Calu3 (cell line): ENCODE data around the gene XPR1. TPM values are rescaled to one million over a fixed set of nuclear protein-coding genes. Genes with fewer than 3 reads are reported as not detected.
"Not testable (repeated sequence)": the region's sequence is repeated elsewhere in the genome, so short reads cannot be mapped to it uniquely, and the experiment has no call there.

ENCODE experiments used
- BruUV-seq: library from RNA; stranded (reverse); fragments of 400-500 nt; replicated peaks from 2 replicates; lab custom pipeline; 2021; lab: Mats Ljungman, UMichigan
- CTCF ChIA-PET: fragments of 300-600 bp; sonication (Branson Sonifier 250); formaldehyde crosslinking; loops from one replicate; lab custom pipeline; 2022; ENCODE audit warnings: antibody characterized with exemption; lab: Charles Lee
- DNase-seq: peaks from one replicate; pipeline ENCODE4 v3.0.0; 2022
- H3K27ac Mint-ChIP-seq: one replicate; pipeline ENCODE4 v1.8.0; 2022; ENCODE audit warnings: mixed read lengths; ENCODE audit not compliant: unreplicated experiment
- H3K27me3 Mint-ChIP-seq: one replicate; pipeline ENCODE4 v1.8.0; 2022; ENCODE audit warnings: mixed read lengths; ENCODE audit not compliant: unreplicated experiment
- H3K36me3 Mint-ChIP-seq: one replicate; pipeline ENCODE4 v1.8.0; 2022; ENCODE audit warnings: mild to moderate bottlenecking, moderate library complexity, mixed read lengths; ENCODE audit not compliant: insufficient read depth, unreplicated experiment
- H3K4me1 Mint-ChIP-seq: one replicate; pipeline ENCODE4 v1.8.0; 2022; ENCODE audit warnings: mild to moderate bottlenecking, low read depth, mixed read lengths; ENCODE audit not compliant: unreplicated experiment
- H3K4me3 Mint-ChIP-seq: one replicate; pipeline ENCODE4 v1.8.0; 2022; ENCODE audit warnings: mild to moderate bottlenecking, low read depth, moderate library complexity, mixed read lengths; ENCODE audit not compliant: unreplicated experiment
- H3K9me3 Mint-ChIP-seq: one replicate; pipeline ENCODE4 v1.8.0; 2022; ENCODE audit warnings: low read depth, mixed read lengths; ENCODE audit not compliant: unreplicated experiment
- intact Hi-C: fragments of 100-400 bp; cut with micrococcal nuclease; formaldehyde crosslinking; loops from one replicate; pipeline ENCODE4 v1.10.0; 2022; ENCODE audit not compliant: unreplicated experiment
- total RNA-seq: library from RNA; stranded (reverse); gene quantifications from 2 replicates; pipeline ENCODE4 v1.2.3, GENCODE V29; 2022
- TF ChIP-seq, protein P1 (sequence below): fragments of 200-600 bp; IDR thresholded peaks from one replicate; pipeline ENCODE4 v1.8.0; 2022; ENCODE audit warnings: antibody characterized with exemption; ENCODE audit not compliant: unreplicated experiment

XPR1 gene
- total RNA-seq, 1 experiment from 2014 or later = 44.5 TPM

DNA sequence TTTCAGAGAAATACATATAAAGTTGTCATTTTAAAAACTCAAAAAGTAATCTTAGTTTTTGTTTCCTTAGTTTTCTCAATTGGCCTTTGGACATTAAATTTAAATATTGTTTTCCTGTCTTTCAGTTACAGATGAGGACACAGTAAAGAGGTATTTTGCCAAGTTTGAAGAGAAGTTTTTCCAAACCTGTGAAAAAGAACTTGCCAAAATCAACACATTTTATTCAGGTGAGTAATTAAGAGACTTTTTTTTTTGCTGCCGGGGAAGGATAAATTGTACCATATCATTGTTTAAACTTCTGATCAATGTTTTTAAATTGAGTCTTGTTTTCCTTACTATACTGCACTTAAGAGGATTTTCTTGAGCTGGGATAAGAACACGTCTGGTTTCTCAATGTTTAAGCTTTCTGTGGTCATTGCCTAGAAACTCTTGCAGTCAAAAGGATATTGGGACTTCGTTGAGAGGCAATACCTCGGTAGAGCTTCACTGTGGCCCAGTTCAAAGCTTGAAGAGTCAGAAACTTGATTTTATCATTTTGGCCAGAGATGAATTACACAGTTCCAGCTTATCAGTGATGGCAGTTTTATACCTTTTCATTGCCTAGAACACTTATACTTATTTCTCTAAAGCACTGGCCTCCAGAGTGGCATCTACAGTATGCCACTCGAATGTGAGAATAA lies 155.9 kb downstream of the XPR1 start:
- no peaks in the 10 kb centered on the region for H3K4me1 Mint-ChIP-seq
- no peak overlapping the region for H3K27ac Mint-ChIP-seq
- no peaks in the 10 kb centered on the region for H3K36me3 Mint-ChIP-seq
- CTCF ChIA-PET = no interaction called here
- no peaks in the 10 kb centered on the region for H3K9me3 Mint-ChIP-seq
- TF ChIP-seq, protein P1, sequence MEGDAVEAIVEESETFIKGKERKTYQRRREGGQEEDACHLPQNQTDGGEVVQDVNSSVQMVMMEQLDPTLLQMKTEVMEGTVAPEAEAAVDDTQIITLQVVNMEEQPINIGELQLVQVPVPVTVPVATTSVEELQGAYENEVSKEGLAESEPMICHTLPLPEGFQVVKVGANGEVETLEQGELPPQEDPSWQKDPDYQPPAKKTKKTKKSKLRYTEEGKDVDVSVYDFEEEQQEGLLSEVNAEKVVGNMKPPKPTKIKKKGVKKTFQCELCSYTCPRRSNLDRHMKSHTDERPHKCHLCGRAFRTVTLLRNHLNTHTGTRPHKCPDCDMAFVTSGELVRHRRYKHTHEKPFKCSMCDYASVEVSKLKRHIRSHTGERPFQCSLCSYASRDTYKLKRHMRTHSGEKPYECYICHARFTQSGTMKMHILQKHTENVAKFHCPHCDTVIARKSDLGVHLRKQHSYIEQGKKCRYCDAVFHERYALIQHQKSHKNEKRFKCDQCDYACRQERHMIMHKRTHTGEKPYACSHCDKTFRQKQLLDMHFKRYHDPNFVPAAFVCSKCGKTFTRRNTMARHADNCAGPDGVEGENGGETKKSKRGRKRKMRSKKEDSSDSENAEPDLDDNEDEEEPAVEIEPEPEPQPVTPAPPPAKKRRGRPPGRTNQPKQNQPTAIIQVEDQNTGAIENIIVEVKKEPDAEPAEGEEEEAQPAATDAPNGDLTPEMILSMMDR = no peak
- no TSS peak for BruUV-seq
- no peaks in the 10 kb centered on the region for H3K27me3 Mint-ChIP-seq
- no peak overlapping the region for H3K4me3 Mint-ChIP-seq
- no peak for DNase-seq
- intact Hi-C loops = no loop called here

- Mint-ChIP-seq H3K36me3 (no peaks in the 10 kb centered on the region), H3K9me3 (no peaks in the 10 kb centered on the region), H3K27ac (no peak overlapping the region), H3K4me1 (no peaks in the 10 kb centered on the region), H3K4me3 (no peak overlapping the region), H3K27me3 (no peaks in the 10 kb centered on the region)
- DNase-seq = no peak
- intact Hi-C loops = no loop called here
- TF ChIP-seq, protein P1 = no peak
- CTCF ChIA-PET = no interaction called here
- no TSS peak for BruUV-seq
Observed at GRCh38 chr1:180789460-180789859, 157.6 kb downstream of the XPR1 start.

DNA sequence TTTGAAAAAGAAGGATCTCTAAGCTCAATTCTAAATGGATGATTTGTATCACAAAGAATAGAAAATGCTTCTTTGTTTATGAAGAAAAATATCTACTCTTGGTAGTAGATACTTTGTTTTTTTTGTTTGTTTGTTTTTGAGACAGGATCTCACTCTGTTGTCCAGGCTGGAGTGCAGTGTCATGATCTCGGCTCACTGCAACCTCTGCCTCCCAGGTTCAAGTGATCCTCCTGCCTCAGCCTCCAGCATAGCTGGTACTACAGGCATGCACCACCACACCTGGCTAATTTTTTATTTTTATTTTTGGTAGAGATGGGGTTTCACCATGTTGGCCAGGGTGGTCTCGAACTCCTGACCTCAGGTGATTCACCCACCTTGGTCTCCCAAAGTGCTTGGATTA lies 159.3 kb downstream of the XPR1 start:
- CTCF ChIA-PET = not testable (repeated sequence)

GRCh38 chr1:180791806-180792205 lies 160.0 kb downstream of the XPR1 start:
- Mint-ChIP-seq H3K36me3 (no peaks in the 10 kb centered on the region), H3K4me3 (no peak overlapping the region), H3K9me3 (no peaks in the 10 kb centered on the region), H3K4me1 (no peaks in the 10 kb centered on the region), H3K27me3 (no peaks in the 10 kb centered on the region), H3K27ac (no peak overlapping the region)
- no TSS peak for BruUV-seq
- CTCF ChIA-PET = no interaction called here
- TF ChIP-seq, protein P1 = no peak
- intact Hi-C loops = loop anchor here (5.0 kb wide), 1 partner anchor 50 kb away; no protein-coding TSS in a partner anchor
- no peak for DNase-seq

More for the DNA sequence above, 159.3 kb downstream of the XPR1 start:
- BruUV-seq, H3K4me1 Mint-ChIP-seq, H3K4me3 Mint-ChIP-seq, H3K27me3 Mint-ChIP-seq, H3K9me3 Mint-ChIP-seq, H3K27ac Mint-ChIP-seq, DNase-seq, H3K36me3 Mint-ChIP-seq: not testable (repeated sequence)
- intact Hi-C loops = loop anchor here (5.0 kb wide), 1 partner anchor 51 kb away; no protein-coding TSS in a partner anchor

- BruUV-seq = no TSS peak
- Mint-ChIP-seq H3K27ac (no peak overlapping the region), H3K36me3 (no peaks in the 10 kb centered on the region), H3K9me3 (no peaks in the 10 kb centered on the region), H3K4me3 (no peak overlapping the region), H3K27me3 (no peaks in the 10 kb centered on the region), H3K4me1 (no peaks in the 10 kb centered on the region)
- TF ChIP-seq, protein P1 = no peak
- CTCF ChIA-PET = no interaction called here
- intact Hi-C loops = loop anchor here (5.0 kb wide), 1 partner anchor 49 kb away; no protein-coding TSS in a partner anchor
- no peak for DNase-seq
Observed at GRCh38 chr1:180793451-180793850, 161.6 kb downstream of the XPR1 start.
